ENCODE results near the gene PCGF1. TPM values are rescaled to one million over a fixed set of nuclear protein-coding genes. Genes with fewer than 3 reads are reported as not detected.

Gene PCGF1
- total and polyA plus RNA-seq, 2 of the 8 experiments (the other 6 are each of a cell fraction or from before 2014, with no cell fraction given) = 10.0 to 23.7 TPM

GRCh38 chr2:74507926-74508520 is 528 bp upstream of the PCGF1 start:
- H2BK5ac ChIP-seq (ENCODE audit: low read depth, low read length) = no peak overlapping the region; the same call in 1 of the 2 replicates
- TF ChIP-seq JUN (IDR thresholded peaks at IDR 0.05; ENCODE audit: low read depth, low read length) = no peak
- TF ChIP-seq CHD1 (IDR thresholded peaks at IDR 0.05; ENCODE audit: low read depth, low read length) = 0 out of 2 replicates have a peak, but pooled peaks have one; percentile 32
- TF ChIP-seq ASH2L (IDR thresholded peaks at IDR 0.05; ENCODE audit: low read length) = peak; percentile 87
- peak; percentile 44 for TF ChIP-seq KDM4A (IDR thresholded peaks at IDR 0.05; ENCODE audit: low read depth, low read length, severe bottlenecking)
- TF ChIP-seq KDM1A (IDR thresholded peaks at IDR 0.05; ENCODE audit: borderline replicate concordance, low read length) = peak; percentile 30; the same call in 1 of the 2 replicates
- no peak for TF ChIP-seq FOSL1 (IDR thresholded peaks at IDR 0.05; ENCODE audit: insufficient read depth, low read depth, low read length)
- 0 out of 2 replicates have a peak, but pooled peaks have one; percentile 13 for TF ChIP-seq SUZ12 (IDR thresholded peaks at IDR 0.05; ENCODE audit: low read length)
- 0 out of 2 replicates have a peak, but pooled peaks have one; percentile 22 for TF ChIP-seq E2F6 (IDR thresholded peaks at IDR 0.05)
- 0 out of 2 replicates have a peak, but pooled peaks have one; percentile 3 for TF ChIP-seq CREB1 (IDR thresholded peaks at IDR 0.05)
- 0 out of 4 replicates have a peak, but pooled peaks of 1 of the 2 experiments have one; percentile 12 for TF ChIP-seq SIN3A (conservative IDR thresholded peaks at IDR 0.05 in 1 of 2, IDR thresholded peaks at IDR 0.05 in 1 of 2; ENCODE audit: low read depth in 1 of 2, low read length in 2 of 2)
- DNase-seq (ENCODE audit: low read depth in 1 of 2, low spot score in 2 of 2) = peak in 1 of 2 experiments; percentile 78
- ChIA-PET POLR2A (ENCODE audit: partially characterized antibody) (interaction anchor here (1.0 to 3.9 kb wide), 12 partner anchors 8 to 78 kb away, joined by 3 to 26 read pairs (median 6); partner anchors contain the start of genes AUP1, CCDC142, DQX1 and HTRA2), CTCF (ENCODE audit: partially characterized antibody) (interaction anchor here (0.9 to 2.4 kb wide), 6 partner anchors 16 to 80 kb away, joined by 3 to 13 read pairs (median 4); partner anchors contain the start of genes CCDC142 and TTC31)
- H2BK15ac ChIP-seq (ENCODE audit: low read length) = no peak overlapping the region
- peaks cover 47 to 80% (median 75%) of the 10 kb centered on the region in 4 experiments for H3K27me3 ChIP-seq (replicated peaks in 1 of 4; ENCODE audit: control insufficient read depth in 3 of 4, extremely low read depth in 1 of 4, insufficient read depth in 3 of 4, low read length in 3 of 4)
- H3K14ac ChIP-seq (ENCODE audit: insufficient read length) = no peak overlapping the region
- H3K9me3 ChIP-seq (ENCODE audit: insufficient read depth in 2 of 2, low read depth in 1 of 2, low read length in 1 of 2) = no peaks in the 10 kb centered on the region
- no peak overlapping the region for H2BK12ac ChIP-seq (ENCODE audit: low read depth, low read length)
- H3K4me3 ChIP-seq (ENCODE audit: extremely low read depth in 1 of 4, insufficient read depth in 2 of 4, low read depth in 3 of 4, low read length in 4 of 4) = peak overlapping the region; percentile 61 to 98 (median 92)
- no peaks in the 10 kb centered on the region for H3K79me1 ChIP-seq (ENCODE audit: low read depth, low read length)
- H3K23ac ChIP-seq (ENCODE audit: insufficient read length) = no peak overlapping the region
- peak overlapping the region; percentile 86 for H3K4me2 ChIP-seq (ENCODE audit: insufficient read depth in 1 of 2, low read depth in 2 of 2, low read length in 2 of 2)
- 6% methylated on average over 27 of the region's 38 CpGs; no CpG with 5 or more reads in 1 of the 2 experiments for WGBS, 2 experiments (ENCODE audit: extremely low coverage in 1 of 2, insufficient coverage in 1 of 2, insufficient read length in 1 of 2, insufficient replicate concordance in 2 of 2, low coverage in 1 of 2, low lambda C conversion rate in 2 of 2, missing lambda C conversion rate in 1 of 2)
- peak overlapping the region; percentile 99; the same call in 1 of the 2 replicates for H3K27ac ChIP-seq (ENCODE audit: low read depth, low read length)
- H3K4ac ChIP-seq (replicated peaks; ENCODE audit: insufficient read length, low read depth, low read length) = no peak overlapping the region
- no peak overlapping the region for H2BK20ac ChIP-seq (ENCODE audit: low read length)
- peak overlapping the region; percentile 85 for H4K5ac ChIP-seq (ENCODE audit: insufficient read length, low read depth, low read length)
- peak overlapping the region; percentile 71; the same call in 1 of the 2 replicates for H2AFZ ChIP-seq (ENCODE audit: low read length)
- peaks cover 0 to 9% (median 4%) of the 10 kb centered on the region in 4 experiments; a peak in 6 of 8 replicates for H3K36me3 ChIP-seq (ENCODE audit: control insufficient read depth in 2 of 4, insufficient read depth in 4 of 4, low read length in 3 of 4)
- H2BK120ac ChIP-seq (replicated peaks; ENCODE audit: low read depth, low read length) = no peak overlapping the region
- H3K56ac ChIP-seq (replicated peaks; ENCODE audit: insufficient read length, low read depth, low read length) = peak overlapping the region; percentile 83
- H4K20me1 ChIP-seq (replicated peaks in 1 of 2; ENCODE audit: control insufficient read depth in 1 of 2, insufficient read depth in 2 of 2, low read length in 2 of 2) = peaks cover 0 to 4% of the 10 kb centered on the region in 2 experiments
- no peak for FAIRE-seq
- H3K4me1 ChIP-seq (replicated peaks in 1 of 4; ENCODE audit: control insufficient read depth in 3 of 4, insufficient read depth in 4 of 4, low read length in 3 of 4) = peaks cover 2 to 20% (median 18%) of the 10 kb centered on the region in 4 experiments
- H3K79me2 ChIP-seq (ENCODE audit: control insufficient read depth in 1 of 2, insufficient read depth in 2 of 2, low read length in 2 of 2) = peaks cover 0 to 3% of the 10 kb centered on the region in 2 experiments; a peak in 1 of 4 replicates
- peaks cover 21% of the 10 kb centered on the region for H3K23me2 ChIP-seq (ENCODE audit: low read depth, low read length)
- H4K8ac ChIP-seq (ENCODE audit: extremely low read depth, insufficient read depth, low read length) = peak overlapping the region; percentile 43; the same call in 1 of the 2 replicates
- H4K91ac ChIP-seq (replicated peaks; ENCODE audit: insufficient read length, low read length) = peak overlapping the region; percentile 25
- H2AK5ac ChIP-seq (ENCODE audit: low read depth, low read length) = no peak overlapping the region
- peak overlapping the region in 3 of 4 experiments; percentile 7 to 40 (median 38); a peak in 6 of 7 replicates for H3K9ac ChIP-seq (replicated peaks in 1 of 4; ENCODE audit: extremely low read depth in 1 of 4, low read depth in 3 of 4, low read length in 3 of 4)
- H3K18ac ChIP-seq (ENCODE audit: extremely low read depth, low read length) = peak overlapping the region; percentile 68; the same call in 1 of the 2 replicates
